Neural cell (in vitro differentiated cells): ENCODE results near the gene SPATS2. TPM values are rescaled to one million over a fixed set of nuclear protein-coding genes. Genes with fewer than 3 reads are reported as not detected.

ENCODE experiments used
- H2AFZ ChIP-seq: fragments of 200-600, 300-800 bp; sonication (generic), shearing (Covaris generic); 2 replicates; pipeline ENCODE4 v1.6.0; 2014; ENCODE audit warnings: low read depth, mild to moderate bottlenecking, antibody characterized with exemption, low read length, moderate library complexity
- H3F3A ChIP-seq: fragments of 200-600 bp; shearing (Covaris generic); 2 replicates; pipeline ENCODE4 v1.6.1; 2016; ENCODE audit warnings: mild to moderate bottlenecking, moderate library complexity, mixed read lengths, antibody characterized with exemption, low read length; ENCODE audit not compliant: insufficient read depth, poor library complexity, severe bottlenecking
- H3K27ac ChIP-seq: fragments of 200-600, 300-800 bp; sonication (generic), shearing (Covaris generic); 2 replicates; pipeline ENCODE4 v1.5.1; 2014; ENCODE audit warnings: mild to moderate bottlenecking, low read length, moderate library complexity
- H3K27me3 ChIP-seq: fragments of 300-800, 200-600 bp; sonication (generic), shearing (Covaris generic); 2 replicates; pipeline ENCODE4 v1.6.0; 2014; ENCODE audit warnings: mild to moderate bottlenecking, low read depth, low read length, moderate library complexity; ENCODE audit not compliant: insufficient read depth
- H3K36me3 ChIP-seq: fragments of 300-800, 200-600 bp; sonication (generic), shearing (Covaris generic); 2 replicates; pipeline ENCODE4 v1.5.1; 2014; ENCODE audit warnings: mild to moderate bottlenecking, antibody characterized with exemption, low read length, moderate library complexity; ENCODE audit not compliant: insufficient read depth
- H3K4me2 ChIP-seq: fragments of 300-800, 200-600 bp; sonication (generic), shearing (Covaris generic); 2 replicates; pipeline ENCODE4 v1.6.0; 2014; ENCODE audit warnings: mild to moderate bottlenecking, low read length
- H3K4me3 ChIP-seq: fragments of 300-800, 200-600 bp; sonication (generic), shearing (Covaris generic); 2 replicates; pipeline ENCODE4 v1.5.1; 2014; ENCODE audit warnings: mild to moderate bottlenecking, low read length, moderate library complexity
- H3K79me2 ChIP-seq: fragments of 200-600 bp; shearing (Covaris generic); replicated peaks from 2 replicates; pipeline ENCODE4 v1.6.0; 2014; ENCODE audit warnings: mild to moderate bottlenecking, low read length, moderate library complexity; ENCODE audit not compliant: insufficient read depth
- H3K9ac ChIP-seq: fragments of 300-800, 200-600 bp; sonication (generic), shearing (Covaris generic); 2 replicates; pipeline ENCODE4 v1.6.1; 2016; ENCODE audit warnings: mild to moderate bottlenecking, low read length, mixed read lengths
- H3K9me2 ChIP-seq: fragments of 200-600 bp; shearing (Covaris generic); 2 replicates; pipeline ENCODE4 v1.6.1; 2016; ENCODE audit warnings: mild to moderate bottlenecking, low read length, mixed read lengths; ENCODE audit not compliant: insufficient read depth
- H3K9me3 ChIP-seq: fragments of 200-600, 300-800 bp; sonication (generic), shearing (Covaris generic); 2 replicates; pipeline ENCODE4 v1.6.1; 2016; ENCODE audit warnings: mild to moderate bottlenecking, mixed run types, low read length, moderate library complexity, mixed read lengths
- H4K20me1 ChIP-seq: fragments of 200-600 bp; shearing (Covaris generic); 2 replicates; pipeline ENCODE4 v1.6.1; 2016; ENCODE audit warnings: mild to moderate bottlenecking, mixed run types; ENCODE audit not compliant: insufficient read depth
- EP300 ChIP-seq: fragments of 450-650 bp; conservative IDR thresholded peaks from 2 replicates; pipeline ENCODE4 v1.6.1; 2014; ENCODE audit warnings: antibody characterized with exemption, mild to moderate bottlenecking, moderate library complexity; ENCODE audit not compliant: poor library complexity, severe bottlenecking
- EZH2 ChIP-seq: fragments of 200-600, 300-800 bp; shearing (Covaris generic), sonication (generic); IDR thresholded peaks from 2 replicates; pipeline ENCODE4 v1.6.1; 2014; ENCODE audit warnings: antibody characterized with exemption, low read length, borderline replicate concordance, mild to moderate bottlenecking; ENCODE audit not compliant: insufficient read depth, poor library complexity, severe bottlenecking
- MXI1 ChIP-seq: fragments of 450-650 bp; conservative IDR thresholded peaks from 2 replicates; pipeline ENCODE4 v1.6.1; 2014; ENCODE audit warnings: antibody characterized with exemption, mild to moderate bottlenecking; ENCODE audit not compliant: poor library complexity, severe bottlenecking
- POLR2AphosphoS5 ChIP-seq: IDR thresholded peaks from 2 replicates; pipeline ENCODE4 v1.6.1; 2012
- RAD21 ChIP-seq: fragments of 450-650 bp; conservative IDR thresholded peaks from 2 replicates; pipeline ENCODE4 v1.6.1; 2014; ENCODE audit warnings: antibody characterized with exemption, mild to moderate bottlenecking, moderate library complexity
- SMC3 ChIP-seq: fragments of 450-650 bp; conservative IDR thresholded peaks from 2 replicates; pipeline ENCODE4 v1.6.1; 2014; ENCODE audit warnings: antibody characterized with exemption, mild to moderate bottlenecking, moderate library complexity; ENCODE audit not compliant: poor library complexity
- TAF1 ChIP-seq: IDR thresholded peaks from 2 replicates; pipeline ENCODE4 v1.6.1; 2012; ENCODE audit warnings: low read depth
- polyA plus RNA-seq: library from polyadenylated mRNA; depleted of rRNA; stranded (reverse); fragments of >200 nt; gene quantifications from 2 replicates; pipeline ENCODE4 v1.2.3, GENCODE V29; 2014
- TF ChIP-seq, protein P1 (sequence below): fragments of 450-650 bp; IDR thresholded peaks from 2 replicates; pipeline ENCODE4 v1.5.1; 2014; ENCODE audit warnings: antibody characterized with exemption, mild to moderate bottlenecking, moderate library complexity; ENCODE audit not compliant: poor library complexity, severe bottlenecking
- TF ChIP-seq, protein P2 (sequence below): IDR thresholded peaks from 2 replicates; pipeline ENCODE4 v1.6.1; 2012; ENCODE audit warnings: borderline replicate concordance

The SPATS2 gene
- polyA plus RNA-seq, 1 donor from 2014 or later = 58.4 TPM

DNA sequence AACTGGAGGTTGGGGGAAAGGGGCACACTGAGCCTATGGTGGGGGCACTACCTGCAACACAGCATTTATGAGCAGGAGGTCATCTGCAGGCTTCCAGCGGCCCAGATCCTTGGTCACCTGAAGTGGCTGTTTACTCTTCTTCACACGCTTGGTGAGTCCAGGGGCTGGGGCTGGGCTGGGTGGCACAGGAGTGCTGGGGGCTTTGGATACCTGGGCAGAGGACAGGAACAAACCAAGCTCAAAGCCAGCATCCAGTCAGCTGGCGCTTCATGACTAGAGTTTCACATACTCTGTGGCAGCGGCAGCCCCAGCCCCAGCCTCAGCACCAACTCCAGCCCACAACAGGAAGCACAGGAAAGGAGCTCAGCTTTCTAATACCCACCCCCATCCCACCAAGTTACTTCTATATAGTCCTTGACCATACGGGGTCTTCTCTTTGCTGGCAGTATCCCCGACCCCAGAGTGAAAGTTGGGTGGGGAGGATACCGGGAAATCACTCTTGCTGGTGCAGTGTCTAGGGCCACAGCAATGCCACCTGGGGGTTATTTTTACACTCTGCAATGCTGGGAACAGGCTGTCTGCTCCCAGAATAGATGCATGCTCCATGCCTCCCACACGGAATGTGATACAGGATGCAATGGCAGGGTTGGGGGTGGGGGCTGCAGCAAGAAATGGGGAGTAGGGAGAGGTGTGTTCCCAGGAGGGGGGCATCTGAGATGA is 197.6 kb downstream of the SPATS2 start:
- H2AFZ ChIP-seq = no peak overlapping the region
- no peak overlapping the region for H3K9ac ChIP-seq
- TF ChIP-seq MXI1 = no peak
- TF ChIP-seq POLR2AphosphoS5 = no peak
- TF ChIP-seq, protein P1, sequence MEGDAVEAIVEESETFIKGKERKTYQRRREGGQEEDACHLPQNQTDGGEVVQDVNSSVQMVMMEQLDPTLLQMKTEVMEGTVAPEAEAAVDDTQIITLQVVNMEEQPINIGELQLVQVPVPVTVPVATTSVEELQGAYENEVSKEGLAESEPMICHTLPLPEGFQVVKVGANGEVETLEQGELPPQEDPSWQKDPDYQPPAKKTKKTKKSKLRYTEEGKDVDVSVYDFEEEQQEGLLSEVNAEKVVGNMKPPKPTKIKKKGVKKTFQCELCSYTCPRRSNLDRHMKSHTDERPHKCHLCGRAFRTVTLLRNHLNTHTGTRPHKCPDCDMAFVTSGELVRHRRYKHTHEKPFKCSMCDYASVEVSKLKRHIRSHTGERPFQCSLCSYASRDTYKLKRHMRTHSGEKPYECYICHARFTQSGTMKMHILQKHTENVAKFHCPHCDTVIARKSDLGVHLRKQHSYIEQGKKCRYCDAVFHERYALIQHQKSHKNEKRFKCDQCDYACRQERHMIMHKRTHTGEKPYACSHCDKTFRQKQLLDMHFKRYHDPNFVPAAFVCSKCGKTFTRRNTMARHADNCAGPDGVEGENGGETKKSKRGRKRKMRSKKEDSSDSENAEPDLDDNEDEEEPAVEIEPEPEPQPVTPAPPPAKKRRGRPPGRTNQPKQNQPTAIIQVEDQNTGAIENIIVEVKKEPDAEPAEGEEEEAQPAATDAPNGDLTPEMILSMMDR = no peak
- no peak for TF ChIP-seq TAF1
- no peak for TF ChIP-seq RAD21
- no peak for TF ChIP-seq SMC3
- TF ChIP-seq, protein P2, sequence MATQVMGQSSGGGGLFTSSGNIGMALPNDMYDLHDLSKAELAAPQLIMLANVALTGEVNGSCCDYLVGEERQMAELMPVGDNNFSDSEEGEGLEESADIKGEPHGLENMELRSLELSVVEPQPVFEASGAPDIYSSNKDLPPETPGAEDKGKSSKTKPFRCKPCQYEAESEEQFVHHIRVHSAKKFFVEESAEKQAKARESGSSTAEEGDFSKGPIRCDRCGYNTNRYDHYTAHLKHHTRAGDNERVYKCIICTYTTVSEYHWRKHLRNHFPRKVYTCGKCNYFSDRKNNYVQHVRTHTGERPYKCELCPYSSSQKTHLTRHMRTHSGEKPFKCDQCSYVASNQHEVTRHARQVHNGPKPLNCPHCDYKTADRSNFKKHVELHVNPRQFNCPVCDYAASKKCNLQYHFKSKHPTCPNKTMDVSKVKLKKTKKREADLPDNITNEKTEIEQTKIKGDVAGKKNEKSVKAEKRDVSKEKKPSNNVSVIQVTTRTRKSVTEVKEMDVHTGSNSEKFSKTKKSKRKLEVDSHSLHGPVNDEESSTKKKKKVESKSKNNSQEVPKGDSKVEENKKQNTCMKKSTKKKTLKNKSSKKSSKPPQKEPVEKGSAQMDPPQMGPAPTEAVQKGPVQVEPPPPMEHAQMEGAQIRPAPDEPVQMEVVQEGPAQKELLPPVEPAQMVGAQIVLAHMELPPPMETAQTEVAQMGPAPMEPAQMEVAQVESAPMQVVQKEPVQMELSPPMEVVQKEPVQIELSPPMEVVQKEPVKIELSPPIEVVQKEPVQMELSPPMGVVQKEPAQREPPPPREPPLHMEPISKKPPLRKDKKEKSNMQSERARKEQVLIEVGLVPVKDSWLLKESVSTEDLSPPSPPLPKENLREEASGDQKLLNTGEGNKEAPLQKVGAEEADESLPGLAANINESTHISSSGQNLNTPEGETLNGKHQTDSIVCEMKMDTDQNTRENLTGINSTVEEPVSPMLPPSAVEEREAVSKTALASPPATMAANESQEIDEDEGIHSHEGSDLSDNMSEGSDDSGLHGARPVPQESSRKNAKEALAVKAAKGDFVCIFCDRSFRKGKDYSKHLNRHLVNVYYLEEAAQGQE = no peak
- TF ChIP-seq EP300 = no peak
- no peak for TF ChIP-seq EZH2
- H3K27ac ChIP-seq = no peak overlapping the region
- peaks cover 11% of the 10 kb centered on the region for H3K79me2 ChIP-seq
- no peaks in the 10 kb centered on the region for H3F3A ChIP-seq
- no peaks in the 10 kb centered on the region for H3K9me3 ChIP-seq
- H3K36me3 ChIP-seq = no peaks in the 10 kb centered on the region
- no peaks in the 10 kb centered on the region for H4K20me1 ChIP-seq
- no peak overlapping the region for H3K4me3 ChIP-seq
- H3K4me2 ChIP-seq = no peak overlapping the region
- no peaks in the 10 kb centered on the region for H3K9me2 ChIP-seq
- H3K27me3 ChIP-seq = no peaks in the 10 kb centered on the region

- no peak overlapping the region for H3K9ac ChIP-seq
- H3F3A ChIP-seq = no peaks in the 10 kb centered on the region
- H3K9me2 ChIP-seq = no peaks in the 10 kb centered on the region
- peaks cover 11% of the 10 kb centered on the region for H3K79me2 ChIP-seq
- H3K4me3 ChIP-seq = no peak overlapping the region
- H3K27me3 ChIP-seq = no peaks in the 10 kb centered on the region
- no peaks in the 10 kb centered on the region for H3K36me3 ChIP-seq
- no peaks in the 10 kb centered on the region for H4K20me1 ChIP-seq
- TF ChIP-seq EZH2 = no peak
- TF ChIP-seq SMC3 = no peak
- TF ChIP-seq EP300 = no peak
- TF ChIP-seq RAD21 = no peak
- no peak for TF ChIP-seq MXI1
- no peak for TF ChIP-seq TAF1
- no peak for TF ChIP-seq POLR2AphosphoS5
- TF ChIP-seq, protein P1 = no peak
- TF ChIP-seq, protein P2 = no peak
- no peaks in the 10 kb centered on the region for H3K9me3 ChIP-seq
- H3K27ac ChIP-seq = no peak overlapping the region
- H3K4me2 ChIP-seq = no peak overlapping the region
- no peak overlapping the region for H2AFZ ChIP-seq
Measured at GRCh38 chr12:49565406-49566265, 198.4 kb downstream of the SPATS2 start.
